ENCODE results near the gene MINDY4. TPM values are rescaled to one million over a fixed set of nuclear protein-coding genes. Genes with fewer than 3 reads are reported as not detected.

MINDY4 gene
- total RNA-seq, 2 donors from 2014 or later = 3.9 to 5.1 TPM

GRCh38 chr7:30761214-30762156, 9.7 kb upstream of the MINDY4 start:
- intact Hi-C loops (cut with DNase I) = no loop called here
- peak; percentile 44 to 71 for ATAC-seq
- DNase-seq = peak; percentile 70

- DNase-seq (no peak), ATAC-seq (peak; percentile 68 to 73)
- intact Hi-C loops (cut with DNase I) = no loop called here
These were observed 6.9 kb upstream of the MINDY4 start for GRCh38 chr7:30764030-30764975.

- intact Hi-C loops (cut with DNase I) = no loop called here
- ATAC-seq (no peak), DNase-seq (no peak)
These were observed 5.8 kb upstream of the MINDY4 start for GRCh38 chr7:30765408-30765807.

GRCh38 chr7:30770845-30771173, 408 bp upstream of the MINDY4 start:
- DNase-seq = no peak
- intact Hi-C loops (cut with DNase I) = no loop called here
- ATAC-seq = peak in 1 of 2 donors; percentile 2

GRCh38 chr7:30771880-30772425, 736 bp downstream of the MINDY4 start:
- peak; percentile 8 to 9 for ATAC-seq
- intact Hi-C loops (cut with DNase I) = no loop called here
- DNase-seq = no peak

- DNase-seq (no peak), ATAC-seq (no peak)
- intact Hi-C loops (cut with DNase I) = no loop called here
These were observed 1.8 kb downstream of the MINDY4 start for GRCh38 chr7:30772984-30773383.

- intact Hi-C loops (cut with DNase I) = no loop called here
- ATAC-seq = no peak
These were observed 4.8 kb downstream of the MINDY4 start for GRCh38 chr7:30775992-30776391.

GRCh38 chr7:30776971-30777370, 5.8 kb downstream of the MINDY4 start:
- intact Hi-C loops (cut with DNase I) = no loop called here
- ATAC-seq = no peak
- no peak for DNase-seq

More at GRCh38 chr7:30775992-30776391, 4.8 kb downstream of the MINDY4 start:
- no peak for DNase-seq

GRCh38 chr7:30778255-30779025, 7.2 kb downstream of the MINDY4 start:
- DNase-seq = no peak
- ATAC-seq = peak; percentile 67 to 73
- intact Hi-C loops (cut with DNase I) = no loop called here

GRCh38 chr7:30779574-30779973, 8.4 kb downstream of the MINDY4 start:
- DNase-seq (no peak), ATAC-seq (no peak)
- intact Hi-C loops (cut with DNase I) = no loop called here

- DNase-seq (no peak), ATAC-seq (peak; percentile 62 to 77)
- intact Hi-C loops (cut with DNase I) = no loop called here
These were observed 9.7 kb downstream of the MINDY4 start for GRCh38 chr7:30780941-30781340.

- DNase-seq (no peak), ATAC-seq (no peak)
- intact Hi-C loops (cut with DNase I) = no loop called here
These were observed 11.5 kb downstream of the MINDY4 start for GRCh38 chr7:30782690-30783089.

- intact Hi-C loops (cut with DNase I) = no loop called here
- no peak for ATAC-seq
- no peak for DNase-seq
These were observed 14.6 kb downstream of the MINDY4 start for GRCh38 chr7:30785786-30786185.

- intact Hi-C loops (cut with DNase I) = no loop called here
- ATAC-seq (no peak), DNase-seq (no peak)
These were observed 16.3 kb downstream of the MINDY4 start for GRCh38 chr7:30787486-30787885.

GRCh38 chr7:30788640-30789333, 17.6 kb downstream of the MINDY4 start:
- intact Hi-C loops (cut with DNase I) = no loop called here
- no peak for ATAC-seq
- no peak for DNase-seq

- intact Hi-C loops (cut with DNase I) = no loop called here
- no peak for DNase-seq
These were observed 18.1 kb downstream of the MINDY4 start for GRCh38 chr7:30789334-30789711.

GRCh38 chr7:30790356-30790755, 19.1 kb downstream of the MINDY4 start:
- ATAC-seq (no peak), DNase-seq (no peak)
- intact Hi-C loops (cut with DNase I) = loop anchor here in 1 of 2 donors (5.0 kb wide), 1 partner anchor 48 kb away; no protein-coding TSS in a partner anchor

More at GRCh38 chr7:30789334-30789711, 18.1 kb downstream of the MINDY4 start:
- peak in 1 of 2 donors; percentile 94 for ATAC-seq

- intact Hi-C loops (cut with DNase I) = loop anchor here in 1 of 2 donors (5.0 kb wide), 1 partner anchor 49 kb away; no protein-coding TSS in a partner anchor
- ATAC-seq (no peak), DNase-seq (no peak)
These were observed 19.9 kb downstream of the MINDY4 start for GRCh38 chr7:30791114-30791513.
